SIG-M5 (cell line): ENCODE data around the gene SUPT7L.
"Not testable (repeated sequence)": the region's sequence is repeated elsewhere in the genome, so short reads cannot be mapped to it uniquely, and the experiment has no call there.

Source experiments
- DNase-seq: peaks from one replicate; lab custom pipeline; 2025; lab: John Stamatoyannopoulos, UW

The SUPT7L gene

DNA sequence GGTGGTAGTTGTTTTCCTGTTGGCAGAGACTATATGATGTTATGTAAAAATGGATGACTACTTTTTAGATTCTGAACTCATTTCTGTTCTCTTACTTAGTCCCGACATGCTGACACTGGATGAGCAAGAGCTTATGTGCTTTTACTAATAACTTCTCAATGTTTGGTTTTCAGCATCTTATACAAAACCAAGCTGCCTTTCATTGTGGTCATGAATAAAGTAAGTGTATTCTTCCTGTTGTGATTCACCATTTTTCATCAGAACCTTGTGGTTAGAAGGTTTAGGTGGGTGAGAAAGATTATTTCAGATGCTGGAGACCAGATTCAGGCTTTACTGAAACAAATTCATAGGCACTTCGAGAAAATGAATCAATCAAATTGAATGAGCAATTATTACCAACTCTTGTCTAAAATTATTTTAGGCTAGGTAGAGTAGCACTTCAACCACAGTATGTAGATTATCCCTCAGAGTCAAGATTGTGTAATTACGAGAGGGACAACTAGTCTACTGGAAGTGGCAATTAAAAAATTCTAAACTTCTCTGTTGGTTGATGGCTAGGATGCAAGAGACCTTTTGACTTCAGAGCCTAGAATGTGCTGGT, 25.3 kb downstream of the SUPT7L start:
- DNase-seq = no peak

DNA sequence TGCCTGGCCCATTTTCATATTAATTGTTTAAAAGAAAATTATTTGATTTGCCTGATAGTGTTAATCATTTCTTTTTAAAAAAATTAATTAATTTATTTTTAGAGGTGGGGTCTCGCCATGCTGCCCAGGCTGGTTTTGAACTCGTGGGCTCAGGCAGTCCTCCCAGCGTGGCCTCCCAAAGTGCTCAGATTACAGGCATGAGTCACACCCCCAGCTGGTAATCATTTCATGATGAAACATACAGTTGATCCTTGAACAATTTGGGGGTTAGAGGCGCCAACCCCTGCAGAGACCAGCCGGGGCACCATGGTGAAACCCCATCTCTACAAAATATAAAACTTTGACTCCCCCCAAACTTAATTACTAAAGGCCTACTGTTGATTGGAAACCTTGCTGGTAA, 26.6 kb downstream of the SUPT7L start:
- DNase-seq = no peak

DNA sequence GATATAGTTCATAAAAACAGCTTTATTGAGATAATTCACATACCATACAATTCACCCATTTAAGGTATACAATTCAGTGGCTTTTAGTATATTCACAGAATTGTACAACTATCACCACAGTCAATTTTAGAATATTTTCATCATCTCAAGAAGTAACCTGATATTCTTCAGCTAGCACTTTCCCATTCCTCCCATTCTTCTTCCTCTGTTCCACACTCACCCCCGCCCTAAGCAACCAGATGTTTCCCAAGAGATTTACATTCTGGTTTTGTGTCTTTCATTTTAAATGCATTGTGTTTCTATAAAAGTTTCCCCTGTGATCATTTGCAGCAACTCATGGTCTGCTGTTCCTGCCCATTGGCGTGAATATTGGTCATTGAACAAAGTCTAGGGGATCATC, 29.1 kb downstream of the SUPT7L start:
- no peak for DNase-seq

DNA sequence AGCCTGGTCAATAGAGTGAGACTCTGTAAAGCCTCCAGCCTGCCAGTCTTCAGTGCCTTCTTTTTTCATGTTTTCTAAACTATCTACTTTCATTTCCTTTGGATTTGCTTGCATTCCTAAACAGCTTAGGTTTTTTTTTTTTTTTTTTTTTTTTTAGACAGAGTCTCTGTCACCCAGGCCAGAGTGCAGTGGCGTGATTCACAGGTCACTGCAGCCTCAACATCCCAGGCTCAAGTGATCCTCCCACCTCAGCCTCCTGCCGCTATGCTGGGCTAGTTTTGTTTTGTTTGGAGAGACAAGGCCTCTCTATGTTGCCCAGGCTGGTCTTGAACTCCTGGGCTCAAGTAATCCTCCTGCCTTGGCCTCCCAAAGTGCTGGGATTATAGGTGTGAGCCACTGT, 33.2 kb downstream of the SUPT7L start:
- not testable (repeated sequence) for DNase-seq

DNA sequence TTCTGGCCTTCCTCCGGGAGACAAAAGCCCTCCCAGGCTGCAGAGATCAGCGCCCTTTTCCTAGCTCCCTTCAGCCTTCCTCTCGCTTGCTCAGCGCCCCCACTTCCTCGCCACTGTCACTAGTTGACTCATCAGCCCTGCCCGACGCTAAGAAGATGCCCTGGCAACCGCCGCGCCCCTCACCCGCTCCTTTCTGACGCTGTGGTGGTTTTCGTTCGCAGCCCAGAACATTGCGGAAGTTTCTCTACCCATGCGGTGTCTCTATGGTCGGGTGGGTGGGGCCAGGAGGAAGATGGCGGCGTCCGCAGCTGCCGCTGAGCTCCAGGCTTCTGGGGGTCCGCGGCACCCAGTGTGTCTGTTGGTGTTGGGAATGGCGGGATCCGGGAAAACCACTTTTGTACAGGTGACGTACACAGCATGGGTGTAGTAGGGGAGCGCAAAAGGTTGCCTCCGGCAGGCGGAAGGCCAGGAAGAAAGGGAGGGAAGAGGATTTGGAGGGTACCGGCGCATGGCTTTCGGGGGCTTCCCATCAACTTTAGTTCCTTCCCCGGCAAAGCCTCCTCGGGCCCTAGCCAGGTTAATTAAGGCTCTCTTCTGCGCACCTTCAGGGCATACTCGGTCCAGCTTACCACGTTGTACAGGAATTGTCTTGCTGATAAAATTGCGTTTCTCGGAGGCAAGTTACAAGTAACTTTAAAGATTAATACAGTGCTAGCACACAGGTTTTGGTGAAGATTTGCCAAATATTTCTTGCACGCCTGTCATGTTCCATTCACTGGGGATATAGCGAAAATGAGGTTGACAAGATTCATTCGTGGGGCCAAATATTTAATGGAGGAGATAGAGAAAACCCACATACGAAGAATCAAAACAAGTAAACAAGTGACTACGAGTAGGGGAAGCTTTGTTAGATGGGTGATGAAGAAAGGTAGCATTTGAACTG, 34.4 kb downstream of the SUPT7L start, which contains the start of the genes CCDC121 and GPN1:
Gene CCDC121 (minus strand): TSS at position 246 of the 943 bp plus-strand sequence. CDS start 1,213 bp downstream, outside the sequence.
Gene GPN1 (plus strand): TSS at position 284 of the 943 bp plus-strand sequence. CDS start 9 bp downstream, at position 293.
- peak; percentile 92 for DNase-seq

DNA sequence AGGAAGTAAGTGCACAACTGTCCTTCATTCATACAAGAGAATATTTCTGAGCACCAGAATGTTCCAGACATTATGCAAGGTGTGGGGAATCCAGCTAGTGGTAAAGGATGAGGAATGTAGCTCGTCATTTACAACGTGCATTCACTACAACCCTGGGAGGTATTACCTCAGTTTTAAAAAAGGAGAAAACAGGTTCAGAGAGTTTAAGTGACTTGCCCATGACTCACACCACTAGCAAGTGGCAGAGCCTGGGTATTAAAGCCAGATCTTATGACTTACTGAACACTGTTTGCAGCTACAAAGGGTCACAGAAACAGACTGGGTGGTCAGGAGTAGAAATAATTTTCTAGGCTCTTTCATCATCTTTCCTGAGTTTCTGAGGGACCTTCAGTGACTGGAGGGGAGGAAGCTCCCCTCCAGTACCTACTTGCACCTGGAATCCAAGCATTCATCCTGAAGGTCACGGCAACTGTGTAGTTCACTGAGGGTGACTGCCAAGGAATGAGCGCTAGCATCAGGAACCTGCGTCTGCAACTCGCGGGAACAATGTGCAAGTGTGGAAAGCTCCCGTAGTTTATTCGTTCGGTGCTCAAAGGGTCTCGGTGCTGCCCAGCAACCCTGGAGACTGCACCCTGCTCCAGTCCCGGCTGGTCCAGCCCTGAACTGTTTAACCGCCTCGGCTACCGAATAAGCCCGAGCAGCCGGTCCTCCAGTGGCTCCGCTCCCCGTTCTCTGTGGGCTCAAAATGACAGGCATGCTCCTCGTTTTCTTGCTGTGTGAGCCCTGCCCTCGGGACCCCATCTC, 35.2 kb downstream of the SUPT7L start:
- peak; percentile 41 for DNase-seq

DNA sequence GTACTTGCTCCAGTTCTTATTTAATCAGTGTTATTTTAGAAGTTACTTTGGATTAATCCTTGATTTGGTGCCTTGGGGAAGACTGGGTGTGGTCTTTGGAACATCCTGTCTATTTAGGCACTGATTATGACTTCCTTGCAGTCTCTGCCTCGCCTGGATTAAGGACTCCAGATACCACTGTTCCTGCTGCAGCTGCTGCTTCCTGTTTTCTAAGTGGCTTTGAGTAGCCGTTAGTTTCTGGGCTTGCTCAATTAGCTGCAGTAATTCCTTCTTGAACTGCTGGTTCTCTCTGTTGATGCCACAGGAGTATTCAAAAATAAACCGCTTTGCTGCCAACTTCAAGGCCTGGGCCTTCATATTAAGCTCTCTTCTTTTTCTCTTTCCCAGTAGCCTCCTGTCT, 36.5 kb downstream of the SUPT7L start:
- peak; percentile 38 for DNase-seq

DNA sequence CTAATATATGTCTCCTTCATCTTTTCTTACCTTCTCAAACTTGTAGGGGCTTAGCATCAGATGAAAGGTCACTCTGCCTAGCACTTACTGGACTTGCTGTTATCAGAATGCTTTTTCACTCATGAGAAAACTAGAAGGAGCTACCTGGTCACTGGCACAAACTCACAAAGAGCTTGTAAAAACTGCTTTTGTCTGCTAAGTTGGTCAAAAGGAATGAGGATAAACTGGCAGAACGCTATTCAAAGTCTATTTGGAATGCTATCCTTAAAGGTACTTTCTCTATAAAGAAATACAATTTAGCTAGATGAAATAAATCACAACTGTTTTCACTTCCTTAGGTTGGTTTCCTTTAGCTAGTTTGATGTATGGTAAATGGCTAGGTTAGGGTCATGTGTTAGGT, 37.1 kb downstream of the SUPT7L start:
- not testable (repeated sequence) for DNase-seq

DNA sequence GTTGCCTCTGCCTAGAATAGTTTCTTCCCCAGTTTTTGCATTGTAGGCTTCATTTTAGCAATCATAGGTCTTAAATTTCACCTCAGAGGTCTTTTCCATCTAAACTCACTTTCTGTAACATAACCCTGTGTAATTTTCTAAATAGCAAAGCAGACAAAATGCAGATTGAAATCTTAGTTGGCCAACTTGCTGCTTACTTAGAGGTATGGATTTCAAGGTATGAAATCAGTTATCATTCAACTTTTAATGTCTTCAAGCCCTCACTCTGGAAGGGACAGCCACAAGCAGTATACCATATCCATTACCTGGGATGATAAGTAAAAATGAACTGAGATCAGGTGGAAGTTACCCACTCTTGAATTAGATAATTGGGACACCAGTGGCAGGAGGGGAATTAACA, 38.5 kb downstream of the SUPT7L start:
- no peak for DNase-seq

DNA sequence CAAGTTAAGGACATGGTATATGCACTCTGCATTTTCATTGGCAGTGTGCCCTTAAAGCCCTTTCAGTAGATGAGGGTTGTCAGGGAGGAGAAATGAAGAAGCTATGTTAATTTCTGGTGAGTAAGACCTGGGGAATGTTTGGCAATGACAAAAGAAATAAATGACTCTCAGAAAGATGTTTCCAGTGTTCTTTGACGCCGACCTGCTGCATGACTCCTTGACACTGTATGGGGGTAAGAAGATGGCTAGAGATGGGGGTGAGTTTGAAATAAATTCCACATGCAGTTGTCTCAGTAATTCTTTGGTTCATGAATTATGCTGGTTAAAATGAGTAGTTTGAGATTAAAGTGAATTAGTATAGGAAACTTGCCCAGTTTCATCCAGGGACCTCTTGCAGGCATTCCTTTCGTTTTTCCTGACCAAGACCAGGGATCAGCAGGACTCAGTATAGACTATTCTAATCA, 40.5 kb downstream of the SUPT7L start:
- DNase-seq = no peak

DNA sequence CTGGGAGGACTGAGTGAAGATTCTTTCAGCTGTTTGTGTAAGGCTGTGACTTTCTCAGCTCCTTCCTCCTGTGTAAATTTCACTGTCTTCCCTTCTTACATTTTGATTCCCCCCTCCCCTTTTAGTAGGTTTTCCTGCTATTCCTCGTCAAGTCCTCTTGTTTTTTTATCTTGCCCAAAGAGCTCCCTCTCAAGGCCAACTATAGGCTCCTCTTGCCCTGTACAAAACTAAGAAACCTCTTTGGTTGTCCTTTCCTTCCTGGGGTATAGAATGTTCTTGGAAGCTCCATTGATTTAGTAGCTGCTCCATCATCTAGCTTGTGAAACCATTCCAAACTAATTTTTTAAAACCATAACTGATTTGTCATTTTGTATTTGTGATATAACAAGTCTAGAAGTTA, 41.9 kb downstream of the SUPT7L start:
- DNase-seq = no peak

DNA sequence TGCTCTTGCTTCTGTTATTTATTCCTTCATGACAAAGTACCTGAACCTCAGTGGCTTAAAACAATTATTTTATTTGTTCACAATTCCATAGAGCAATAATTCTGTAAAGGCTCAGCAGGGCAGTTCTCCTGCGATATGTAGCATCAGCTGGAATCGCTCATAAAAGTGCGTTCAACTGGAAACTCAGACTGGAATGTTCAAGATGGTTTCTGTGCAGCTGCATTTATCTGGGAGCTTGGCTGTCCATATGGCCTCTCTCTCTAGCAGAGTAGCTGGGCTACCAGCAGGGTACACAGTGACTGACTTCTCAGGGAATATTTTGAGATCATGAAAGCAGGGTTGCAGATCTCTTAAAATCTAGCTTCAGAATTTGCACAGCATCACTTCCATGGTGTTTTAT, 48.1 kb downstream of the SUPT7L start:
- no peak for DNase-seq

DNA sequence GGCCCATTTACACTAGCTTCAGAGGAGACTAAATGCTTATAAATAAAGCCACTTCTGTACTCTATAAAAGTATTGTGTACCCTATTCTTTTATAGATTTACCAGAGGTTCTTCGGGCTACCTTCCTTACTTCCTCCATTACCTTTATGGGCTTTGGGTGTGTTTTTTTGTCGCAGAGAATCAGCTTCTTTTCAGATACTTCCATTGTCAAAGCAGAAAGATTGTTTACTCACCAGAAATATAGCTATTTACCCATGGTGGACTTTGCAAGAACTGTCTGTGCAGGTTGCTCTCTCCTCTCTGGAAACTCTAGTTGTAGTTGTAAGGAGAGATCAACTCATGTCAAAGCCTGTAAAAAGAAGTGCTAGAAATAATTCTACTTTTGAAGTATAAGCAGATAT, 49.4 kb downstream of the SUPT7L start:
- DNase-seq = no peak

DNA sequence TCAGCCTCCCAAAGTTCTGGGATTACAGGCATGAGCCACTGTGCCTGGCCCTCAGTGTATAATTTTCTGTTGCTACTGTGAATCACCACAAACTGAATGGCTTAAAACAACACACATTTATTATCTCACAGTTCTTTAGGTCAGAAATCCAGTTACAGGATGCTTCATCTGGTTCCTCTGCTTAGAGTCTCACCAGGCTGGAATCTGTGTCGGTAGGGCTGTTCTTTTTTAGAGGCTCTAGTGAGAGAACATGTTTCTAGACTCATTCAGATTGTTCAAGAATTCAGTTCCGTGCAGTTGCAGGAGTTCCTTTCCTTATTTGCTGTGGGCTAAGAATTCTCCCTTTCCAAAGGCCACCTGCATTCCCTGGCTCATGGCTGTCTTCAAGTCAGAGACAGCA, 56.8 kb downstream of the SUPT7L start:
- DNase-seq = no peak
